GM12878 (cell line): ENCODE measurements around the gene ARSI. TPM values are rescaled to one million over a fixed set of nuclear protein-coding genes. Genes with fewer than 3 reads are reported as not detected.

Experiments
- ATAC-seq: fragments of 200-7000 bp; cut with Tn5 transposase; 3 replicates; pipeline ENCODE4 v1.9.1; 2020; ENCODE audit warnings: mild to moderate bottlenecking, moderate library complexity
- BruUV-seq: library from RNA; stranded (reverse); fragments of 400-500 nt; replicated peaks from 2 replicates; lab custom pipeline; 2021; lab: Mats Ljungman, UMichigan
- CTCF ChIA-PET: fragments of 300-600 bp; sonication (Branson Sonifier 250); formaldehyde crosslinking; extraction: SDS; loops from one replicate; lab custom pipeline; 2021; ENCODE audit warnings: inconsistent platforms; lab: Yijun Ruan, JAX
- POLR2A ChIA-PET: fragments of 350-600 bp; formaldehyde crosslinking; extraction: SDS; loops from one replicate; lab custom pipeline; 2021; ENCODE audit warnings: inconsistent platforms; lab: Charles Lee
- RAD21 ChIA-PET: fragments of 300-600 bp; sonication (Branson Sonifier 250); formaldehyde crosslinking; loops from one replicate; lab custom pipeline; 2023; ENCODE audit warnings: antibody characterized with exemption; ENCODE audit not compliant: unreplicated experiment; lab: Charles Lee
- SMC1A ChIA-PET: fragments of 300-600 bp; sonication (Branson Sonifier 250); formaldehyde crosslinking; loops from one replicate; lab custom pipeline; 2023; ENCODE audit not compliant: unreplicated experiment, uncharacterized antibody; lab: Charles Lee
- DNase-seq: peaks from one replicate; pipeline ENCODE4 v3.0.0-alpha.2; 2011; ENCODE audit warnings: low read depth, low spot score
- FAIRE-seq: peaks from 3 replicates; lab custom pipeline; 2011; peaks lifted over from hg19 to GRCh38; lab: Jason Lieb, UNC
- H2AFZ ChIP-seq: 2 replicates; pipeline ENCODE4 v1.6.0; 2011; ENCODE audit warnings: low read depth, low read length, control low read depth; ENCODE audit not compliant: control insufficient read depth
- H3K27ac ChIP-seq: 2 replicates; pipeline ENCODE4 v1.5.1; 2011; ENCODE audit warnings: control low read depth; ENCODE audit not compliant: control insufficient read depth, insufficient read depth
- H3K27me3 ChIP-seq, 2 experiments: replicated peaks in 1 of 2; 2 replicates each; pipeline versions ENCODE4 v1.6.0 to v1.6.1; 2011; ENCODE audit warnings: low read length in 1 of 2; ENCODE audit not compliant: control insufficient read depth in 2 of 2, insufficient read depth in 2 of 2
- H3K36me3 ChIP-seq, 2 experiments: 2 replicates each; pipeline ENCODE4 v1.5.1; 2011; ENCODE audit warnings: low read length in 1 of 2; ENCODE audit not compliant: control insufficient read depth in 2 of 2, insufficient read depth in 2 of 2
- H3K4me1 ChIP-seq: 2 replicates; pipeline ENCODE4 v1.6.1; 2011; ENCODE audit warnings: mild to moderate bottlenecking, low read length, moderate library complexity, mixed read lengths; ENCODE audit not compliant: control insufficient read depth, insufficient read depth
- H3K4me2 ChIP-seq: 2 replicates; pipeline ENCODE4 v1.6.0; 2011; ENCODE audit warnings: control low read depth; ENCODE audit not compliant: control insufficient read depth, insufficient read depth
- H3K4me3 ChIP-seq: fragments of 200-600 bp; sonication (generic); 2 replicates; pipeline ENCODE4 v1.5.1; 2016
- H3K79me2 ChIP-seq: 2 replicates; pipeline ENCODE4 v1.6.0; 2011; ENCODE audit warnings: low read length; ENCODE audit not compliant: control insufficient read depth, insufficient read depth
- H3K9ac ChIP-seq: 2 replicates; pipeline ENCODE4 v1.8.0; 2011; ENCODE audit warnings: low read length, control low read depth, mixed read lengths; ENCODE audit not compliant: control insufficient read depth, insufficient read depth
- H3K9me3 ChIP-seq: replicated peaks from 3 replicates; pipeline ENCODE4 v1.5.1; 2011; ENCODE audit warnings: mild to moderate bottlenecking, low read length; ENCODE audit not compliant: control insufficient read depth, insufficient read depth
- H4K20me1 ChIP-seq: 2 replicates; pipeline ENCODE4 v1.6.0; 2011; ENCODE audit not compliant: control insufficient read depth, insufficient read depth
- WGBS: methylation state at CpG from one replicate; pipeline ENCODE4 v1.1.6; 2016; ENCODE audit warnings: low lambda C conversion rate; ENCODE audit not compliant: insufficient replicate concordance, insufficient coverage; ENCODE audit errors: missing lambda C conversion rate; 5-methylcytosine and 5-hydroxymethylcytosine counted together
- in situ Hi-C: fragments of 300-500 bp; cut with MboI; formaldehyde crosslinking; loops from 9 replicates; pipeline ENCODE4 v1.14.3; 2018; ENCODE audit warnings: mixed read lengths
- intact Hi-C: fragments of 100-400 bp; cut with micrococcal nuclease; formaldehyde crosslinking; loops from one replicate; pipeline ENCODE4 v1.14.2; 2022; ENCODE audit not compliant: unreplicated experiment
- polyA plus RNA-seq, 11 experiments: library from polyadenylated mRNA; depleted of rRNA in 4 of 11; unstranded in 6 of 11; stranded (reverse) in 5 of 11; fragments of >200 nt; fragmentation: Nextera tagmentation in 4 of 11; fragmentation: Illumina TruSeq in 1 of 11; extraction: Ambion mirVana in 4 of 11; extraction: Trizol in 1 of 11; gene quantifications; 1 replicate in 1 of 11; 2 replicates in 10 of 11; pipeline versions ENCODE4 v1.2.1 to v1.2.3, GENCODE V29; 2011 to 2016; ENCODE audit warnings: inconsistent platforms in 2 of 11, missing spikeins in 2 of 11, low read depth in 1 of 11
- total RNA-seq, 4 experiments: library from RNA; depleted of rRNA in 3 of 4; stranded (reverse); fragments of >200 nt in 3 of 4; fragmentation: Illumina TruSeq in 1 of 4; extraction: Trizol in 1 of 4; gene quantifications; 2 replicates each; pipeline versions ENCODE4 v1.2.1 to v1.2.3, GENCODE V29; 2013 to 2021
- TF ChIP-seq, protein P1 (sequence below): fragments of 450-650 bp; formaldehyde crosslinking; IDR thresholded peaks from 2 replicates; pipeline ENCODE4 v1.4.0; 2022; ENCODE audit warnings: mild to moderate bottlenecking, moderate library complexity
- TF ChIP-seq, protein P2 (sequence below): fragments of 450-650 bp; formaldehyde crosslinking; IDR thresholded peaks from 2 replicates; pipeline ENCODE4 v1.5.0; 2022; ENCODE audit warnings: mild to moderate bottlenecking, missing genetic modification characterization
- TF ChIP-seq, protein P3 (sequence below): fragments of 450-650 bp; IDR thresholded peaks from 2 replicates; pipeline ENCODE4 v1.6.1; 2017; ENCODE audit warnings: mild to moderate bottlenecking

The ARSI gene
- total and polyA plus RNA-seq, 10 of the 15 experiments (the other 5 are each of a cell fraction or from before 2014, with no cell fraction given) = not detected

DNA sequence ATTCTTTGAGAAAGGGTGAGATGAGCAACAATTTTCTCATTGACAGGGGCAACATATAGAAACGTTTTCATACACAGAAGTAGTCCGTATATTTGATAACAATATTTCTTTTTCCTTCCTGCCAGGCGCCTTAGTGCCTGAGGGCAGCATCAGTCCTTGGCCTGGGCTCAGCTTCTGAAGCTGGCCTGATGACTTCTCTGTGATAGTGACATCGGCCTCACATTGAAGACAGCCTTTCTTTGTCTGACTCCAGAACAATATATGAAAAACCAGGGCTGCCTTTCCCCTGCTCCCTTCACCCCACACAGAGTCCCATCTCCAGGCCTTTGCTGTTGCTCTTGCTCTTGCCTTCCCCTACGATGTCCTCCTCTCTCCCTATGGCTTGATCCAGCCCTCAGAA lies 30.7 kb upstream of the ARSI start:
- no TSS peak for BruUV-seq
- ChIA-PET POLR2A (no interaction called here), SMC1A (interaction anchor here (1.2 to 1.3 kb wide), 2 partner anchors 9 to 14 kb away, joined by 3 to 4 read pairs; no protein-coding TSS in a partner anchor)

More for the DNA sequence above, 30.7 kb upstream of the ARSI start:
- intact Hi-C loops = no loop called here
- TF ChIP-seq, protein P1, sequence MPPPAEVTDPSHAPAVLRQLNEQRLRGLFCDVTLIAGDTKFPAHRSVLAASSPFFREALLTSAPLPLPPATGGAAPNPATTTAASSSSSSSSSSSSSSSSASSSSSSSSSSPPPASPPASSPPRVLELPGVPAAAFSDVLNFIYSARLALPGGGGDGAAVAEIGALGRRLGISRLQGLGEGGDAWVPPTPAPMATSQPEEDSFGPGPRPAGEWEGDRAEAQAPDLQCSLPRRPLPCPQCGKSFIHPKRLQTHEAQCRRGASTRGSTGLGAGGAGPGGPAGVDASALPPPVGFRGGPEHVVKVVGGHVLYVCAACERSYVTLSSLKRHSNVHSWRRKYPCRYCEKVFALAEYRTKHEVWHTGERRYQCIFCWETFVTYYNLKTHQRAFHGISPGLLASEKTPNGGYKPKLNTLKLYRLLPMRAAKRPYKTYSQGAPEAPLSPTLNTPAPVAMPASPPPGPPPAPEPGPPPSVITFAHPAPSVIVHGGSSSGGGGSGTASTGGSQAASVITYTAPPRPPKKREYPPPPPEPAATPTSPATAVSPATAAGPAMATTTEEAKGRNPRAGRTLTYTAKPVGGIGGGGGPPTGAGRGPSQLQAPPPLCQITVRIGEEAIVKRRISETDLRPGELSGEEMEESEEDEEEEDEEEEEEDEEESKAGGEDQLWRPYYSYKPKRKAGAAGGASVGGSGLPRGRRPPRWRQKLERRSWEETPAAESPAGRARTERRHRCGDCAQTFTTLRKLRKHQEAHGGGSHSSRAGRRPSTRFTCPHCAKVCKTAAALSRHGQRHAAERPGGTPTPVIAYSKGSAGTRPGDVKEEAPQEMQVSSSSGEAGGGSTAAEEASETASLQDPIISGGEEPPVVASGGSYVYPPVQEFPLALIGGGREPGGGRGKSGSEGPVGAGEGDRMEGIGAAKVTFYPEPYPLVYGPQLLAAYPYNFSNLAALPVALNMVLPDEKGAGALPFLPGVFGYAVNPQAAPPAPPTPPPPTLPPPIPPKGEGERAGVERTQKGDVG (CRISPR knock-in tag) = no peak
- TF ChIP-seq, protein P2, sequence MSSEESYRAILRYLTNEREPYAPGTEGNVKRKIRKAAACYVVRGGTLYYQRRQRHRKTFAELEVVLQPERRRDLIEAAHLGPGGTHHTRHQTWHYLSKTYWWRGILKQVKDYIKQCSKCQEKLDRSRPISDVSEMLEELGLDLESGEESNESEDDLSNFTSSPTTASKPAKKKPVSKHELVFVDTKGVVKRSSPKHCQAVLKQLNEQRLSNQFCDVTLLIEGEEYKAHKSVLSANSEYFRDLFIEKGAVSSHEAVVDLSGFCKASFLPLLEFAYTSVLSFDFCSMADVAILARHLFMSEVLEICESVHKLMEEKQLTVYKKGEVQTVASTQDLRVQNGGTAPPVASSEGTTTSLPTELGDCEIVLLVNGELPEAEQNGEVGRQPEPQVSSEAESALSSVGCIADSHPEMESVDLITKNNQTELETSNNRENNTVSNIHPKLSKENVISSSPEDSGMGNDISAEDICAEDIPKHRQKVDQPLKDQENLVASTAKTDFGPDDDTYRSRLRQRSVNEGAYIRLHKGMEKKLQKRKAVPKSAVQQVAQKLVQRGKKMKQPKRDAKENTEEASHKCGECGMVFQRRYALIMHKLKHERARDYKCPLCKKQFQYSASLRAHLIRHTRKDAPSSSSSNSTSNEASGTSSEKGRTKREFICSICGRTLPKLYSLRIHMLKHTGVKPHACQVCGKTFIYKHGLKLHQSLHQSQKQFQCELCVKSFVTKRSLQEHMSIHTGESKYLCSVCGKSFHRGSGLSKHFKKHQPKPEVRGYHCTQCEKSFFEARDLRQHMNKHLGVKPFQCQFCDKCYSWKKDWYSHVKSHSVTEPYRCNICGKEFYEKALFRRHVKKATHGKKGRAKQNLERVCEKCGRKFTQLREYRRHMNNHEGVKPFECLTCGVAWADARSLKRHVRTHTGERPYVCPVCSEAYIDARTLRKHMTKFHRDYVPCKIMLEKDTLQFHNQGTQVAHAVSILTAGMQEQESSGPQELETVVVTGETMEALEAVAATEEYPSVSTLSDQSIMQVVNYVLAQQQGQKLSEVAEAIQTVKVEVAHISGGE (CRISPR knock-in tag) = no peak
- TF ChIP-seq, protein P3, sequence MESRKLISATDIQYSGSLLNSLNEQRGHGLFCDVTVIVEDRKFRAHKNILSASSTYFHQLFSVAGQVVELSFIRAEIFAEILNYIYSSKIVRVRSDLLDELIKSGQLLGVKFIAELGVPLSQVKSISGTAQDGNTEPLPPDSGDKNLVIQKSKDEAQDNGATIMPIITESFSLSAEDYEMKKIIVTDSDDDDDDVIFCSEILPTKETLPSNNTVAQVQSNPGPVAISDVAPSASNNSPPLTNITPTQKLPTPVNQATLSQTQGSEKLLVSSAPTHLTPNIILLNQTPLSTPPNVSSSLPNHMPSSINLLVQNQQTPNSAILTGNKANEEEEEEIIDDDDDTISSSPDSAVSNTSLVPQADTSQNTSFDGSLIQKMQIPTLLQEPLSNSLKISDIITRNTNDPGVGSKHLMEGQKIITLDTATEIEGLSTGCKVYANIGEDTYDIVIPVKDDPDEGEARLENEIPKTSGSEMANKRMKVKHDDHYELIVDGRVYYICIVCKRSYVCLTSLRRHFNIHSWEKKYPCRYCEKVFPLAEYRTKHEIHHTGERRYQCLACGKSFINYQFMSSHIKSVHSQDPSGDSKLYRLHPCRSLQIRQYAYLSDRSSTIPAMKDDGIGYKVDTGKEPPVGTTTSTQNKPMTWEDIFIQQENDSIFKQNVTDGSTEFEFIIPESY = no peak
- Histone ChIP-seq H3K79me2 (no peaks in the 10 kb centered on the region), H3K9me3 (no peaks in the 10 kb centered on the region), H3K4me3 (no peak overlapping the region), H3K4me2 (no peak overlapping the region), H3K27ac (no peak overlapping the region), H3K36me3 (no peaks in the 10 kb centered on the region), H4K20me1 (no peaks in the 10 kb centered on the region), H2AFZ (no peak overlapping the region), H3K4me1 (no peaks in the 10 kb centered on the region), H3K27me3 (no peaks in the 10 kb centered on the region; a peak in 1 of 4 replicates), H3K9ac (no peak overlapping the region)
- WGBS = 38% methylated on average over 5 of the region's 5 CpGs
- ChIA-PET RAD21 (no interaction called here), CTCF (no interaction called here)
- no peak for FAIRE-seq
- in situ Hi-C loops = no loop called here
- ATAC-seq = no peak
- DNase-seq = no peak
